GM18507 (cell line): ENCODE measurements around the gene MRPL16.

Experiments used
- DNase-seq: peaks from one replicate; pipeline ENCODE4 v3.0.0; 2011; ENCODE audit warnings: low read depth; ENCODE audit not compliant: insufficient read length; ENCODE audit errors: extremely low spot score
- FAIRE-seq: peaks from 2 replicates; lab custom pipeline; 2011; peaks lifted over from hg19 to GRCh38; lab: Jason Lieb, UNC

MRPL16 gene

DNA sequence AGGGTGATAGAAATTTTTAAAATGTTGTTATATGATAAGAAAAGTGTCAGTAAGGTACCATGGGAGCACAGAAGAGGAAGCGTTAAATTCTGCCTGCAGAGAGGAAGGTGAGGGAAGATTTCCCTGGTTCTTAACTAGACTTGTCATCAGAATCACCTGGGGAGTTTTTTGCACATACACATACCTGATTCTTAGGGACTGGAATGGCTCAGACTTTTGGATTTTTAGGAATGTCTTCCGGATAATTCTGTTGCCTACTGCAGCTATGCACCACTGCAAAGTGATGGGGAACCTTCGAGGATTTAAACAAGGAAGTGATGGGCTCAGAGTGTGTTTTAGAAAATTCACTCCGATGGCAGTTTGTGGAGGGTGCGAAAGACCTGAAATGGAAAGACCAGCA is 33.5 kb downstream of the MRPL16 start:
- FAIRE-seq (no peak), DNase-seq (no peak)

DNA sequence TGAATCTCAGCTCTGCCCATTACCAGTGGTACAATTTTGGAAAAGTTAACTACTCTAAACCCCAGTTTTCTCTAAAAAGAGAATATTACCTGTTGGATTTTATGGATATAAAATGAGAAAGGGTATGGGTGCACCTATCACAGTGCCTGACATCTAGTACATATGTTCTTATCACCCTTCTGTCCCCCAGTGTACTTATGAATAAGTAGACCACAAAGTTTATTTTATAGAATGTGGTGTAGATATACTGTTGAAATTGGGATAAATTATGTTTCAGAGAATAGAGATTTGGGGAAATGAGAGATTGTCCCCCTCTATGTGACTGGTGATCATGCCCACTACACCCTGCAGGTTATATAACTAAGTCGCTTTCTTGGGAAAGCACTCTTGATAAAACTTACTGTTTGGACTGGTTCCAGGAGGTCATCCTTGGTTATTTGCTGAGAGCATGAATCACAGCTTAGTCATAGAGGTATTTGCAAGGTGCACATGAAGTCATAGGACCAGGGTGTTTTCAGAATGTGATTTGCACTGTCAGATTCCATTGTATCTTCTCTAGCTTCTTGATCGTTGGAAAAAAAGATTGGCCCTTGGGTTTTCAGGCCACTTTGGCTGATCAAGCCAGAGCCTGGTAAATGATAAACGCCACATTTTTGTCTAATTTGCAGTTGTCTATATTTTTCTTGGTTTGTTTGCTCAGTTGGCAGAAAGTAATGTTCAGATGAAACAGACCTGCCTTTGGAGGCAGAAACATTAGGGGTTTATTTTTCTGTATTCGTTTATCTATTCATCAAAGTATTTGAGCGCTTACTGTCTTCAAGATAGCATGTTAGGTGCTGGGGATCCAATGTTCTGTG is 34.1 kb downstream of the MRPL16 start:
- FAIRE-seq (no peak), DNase-seq (no peak)

DNA sequence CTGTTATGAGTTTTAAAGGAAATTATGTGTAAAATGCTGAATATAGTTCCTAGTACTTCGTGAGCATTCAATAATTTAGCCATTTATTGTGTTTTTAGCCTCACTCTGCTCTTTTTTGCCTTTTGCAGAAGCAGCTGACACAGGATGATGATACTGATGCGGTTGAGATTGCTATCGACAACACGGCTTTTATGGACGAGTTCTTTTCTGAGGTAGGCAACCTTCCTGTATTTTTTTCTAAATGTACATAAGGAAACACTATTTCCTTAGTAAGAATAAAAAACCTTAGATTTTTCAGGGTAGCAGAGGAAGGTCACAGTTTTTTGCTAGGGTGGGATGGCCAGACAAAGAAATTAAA is 37.5 kb downstream of the MRPL16 start:
- no peak for DNase-seq
- no peak for FAIRE-seq

DNA sequence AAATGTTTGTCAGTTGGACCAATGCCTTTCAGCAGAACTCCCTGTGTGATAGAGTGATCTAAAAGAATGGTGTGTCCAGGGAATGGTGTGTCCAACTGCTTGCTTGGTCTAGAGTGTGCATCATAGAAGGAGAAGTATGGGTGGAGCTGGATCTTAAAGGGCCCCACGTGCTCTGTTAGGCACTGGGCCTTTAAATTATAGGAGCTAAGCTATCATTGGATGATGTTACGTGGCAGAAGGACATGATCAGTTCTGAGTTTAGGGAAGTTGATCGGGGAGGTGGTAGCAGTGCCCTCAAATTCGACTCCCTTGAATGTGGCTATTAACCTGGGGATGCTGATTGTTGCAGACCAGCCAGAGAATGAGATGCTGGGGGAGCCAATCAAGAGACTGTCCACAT is 39.0 kb downstream of the MRPL16 start:
- no peak for FAIRE-seq
- no peak for DNase-seq

DNA sequence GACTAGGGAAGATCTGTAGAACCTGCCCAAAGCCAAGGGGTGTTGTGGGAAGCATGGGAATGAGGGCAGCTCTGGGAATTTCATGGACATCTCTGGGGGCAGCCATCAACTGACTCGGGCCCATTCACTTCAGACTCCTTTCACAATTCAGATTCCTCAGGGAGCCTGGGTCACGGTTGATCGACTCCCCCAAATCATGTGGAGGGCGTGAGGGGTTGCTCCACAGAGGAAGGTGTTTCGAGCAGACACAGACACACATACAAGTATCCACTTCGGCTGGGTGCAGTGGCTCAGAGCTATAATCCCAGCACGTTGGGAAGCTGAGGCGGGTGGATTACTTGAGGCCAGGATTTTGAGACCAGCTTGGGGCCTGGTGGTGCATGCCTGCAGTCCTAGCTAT is 39.7 kb downstream of the MRPL16 start:
- no peak for DNase-seq
- no peak for FAIRE-seq

DNA sequence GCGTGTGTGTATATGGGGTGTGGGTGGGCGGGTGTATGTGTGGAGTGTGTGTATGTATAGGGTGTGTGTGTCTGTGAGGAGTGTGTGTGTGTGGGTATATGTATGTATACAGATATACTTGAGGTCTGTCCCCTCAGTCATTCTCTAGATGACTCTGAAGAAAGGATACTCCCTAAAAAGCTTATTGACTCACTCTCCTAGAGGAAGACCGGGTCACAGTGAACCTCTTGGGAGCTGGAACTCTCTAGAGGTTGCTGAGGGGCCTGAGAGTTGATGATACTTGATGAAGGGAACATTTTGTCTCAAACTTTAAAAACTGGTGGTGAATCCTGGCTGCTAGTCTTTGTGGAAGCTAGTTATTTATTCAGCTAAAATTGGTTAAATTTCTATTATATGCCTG is 40.3 kb downstream of the MRPL16 start:
- FAIRE-seq (no peak), DNase-seq (no peak)

DNA sequence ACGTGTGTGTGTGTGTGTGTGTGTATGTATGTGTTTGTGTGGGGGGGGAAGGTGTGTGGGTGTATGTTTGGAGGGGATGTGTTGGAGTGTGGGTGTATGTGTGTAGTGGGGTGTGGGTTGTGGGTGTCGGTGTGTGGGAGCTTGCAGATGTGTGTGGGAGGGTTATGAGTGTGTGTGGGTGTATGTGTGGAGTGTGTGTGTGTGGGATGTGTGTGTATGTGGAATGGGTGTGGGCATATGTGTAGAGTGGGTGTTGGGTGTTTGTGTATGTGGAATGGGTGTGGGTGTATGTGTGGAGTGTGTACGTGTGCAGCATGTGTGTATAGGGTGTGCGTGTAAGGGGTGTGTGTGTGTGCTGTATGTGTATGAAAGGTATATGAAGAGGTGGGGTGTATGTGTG is 40.8 kb downstream of the MRPL16 start:
- DNase-seq = no peak
- no peak for FAIRE-seq

DNA sequence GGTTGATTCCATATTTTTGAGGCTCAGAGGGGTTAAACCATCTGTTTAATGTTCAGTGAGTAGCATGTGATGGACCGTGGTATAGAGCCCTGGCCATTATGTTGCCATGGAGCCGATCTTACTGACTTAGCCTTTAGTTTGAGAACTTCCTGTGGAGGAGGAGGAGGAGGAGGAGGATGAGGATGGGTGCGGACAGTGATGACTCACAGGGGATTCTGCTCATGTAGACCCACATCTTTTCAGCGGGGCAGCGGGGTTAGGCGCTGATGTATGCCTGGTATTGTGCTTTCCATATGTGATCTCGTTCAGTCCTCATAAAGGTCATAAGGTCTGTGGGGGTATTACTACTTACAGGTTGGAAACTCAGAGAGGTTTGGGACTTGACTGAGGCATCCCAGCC is 41.5 kb downstream of the MRPL16 start:
- DNase-seq (no peak), FAIRE-seq (no peak)

DNA sequence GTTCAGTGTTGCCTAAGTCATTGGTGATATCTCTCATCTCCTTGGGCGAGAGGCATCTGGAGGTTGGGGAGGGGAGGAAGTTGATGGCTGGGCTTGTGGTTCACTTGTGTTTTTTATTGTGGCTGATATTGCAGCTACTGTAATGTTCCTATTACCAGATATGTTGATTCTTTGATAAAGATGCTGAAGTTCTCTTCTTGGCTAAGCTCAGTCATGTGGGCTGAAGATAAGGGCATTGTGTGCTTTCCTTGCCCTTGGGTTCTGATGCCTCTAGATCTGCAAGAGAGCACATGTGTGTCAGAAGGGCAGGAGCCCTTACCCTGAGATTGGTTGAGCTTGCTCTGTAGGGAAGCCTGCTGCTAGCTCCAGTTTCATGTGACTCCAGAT is 43.4 kb downstream of the MRPL16 start:
- DNase-seq (no peak), FAIRE-seq (no peak)

DNA sequence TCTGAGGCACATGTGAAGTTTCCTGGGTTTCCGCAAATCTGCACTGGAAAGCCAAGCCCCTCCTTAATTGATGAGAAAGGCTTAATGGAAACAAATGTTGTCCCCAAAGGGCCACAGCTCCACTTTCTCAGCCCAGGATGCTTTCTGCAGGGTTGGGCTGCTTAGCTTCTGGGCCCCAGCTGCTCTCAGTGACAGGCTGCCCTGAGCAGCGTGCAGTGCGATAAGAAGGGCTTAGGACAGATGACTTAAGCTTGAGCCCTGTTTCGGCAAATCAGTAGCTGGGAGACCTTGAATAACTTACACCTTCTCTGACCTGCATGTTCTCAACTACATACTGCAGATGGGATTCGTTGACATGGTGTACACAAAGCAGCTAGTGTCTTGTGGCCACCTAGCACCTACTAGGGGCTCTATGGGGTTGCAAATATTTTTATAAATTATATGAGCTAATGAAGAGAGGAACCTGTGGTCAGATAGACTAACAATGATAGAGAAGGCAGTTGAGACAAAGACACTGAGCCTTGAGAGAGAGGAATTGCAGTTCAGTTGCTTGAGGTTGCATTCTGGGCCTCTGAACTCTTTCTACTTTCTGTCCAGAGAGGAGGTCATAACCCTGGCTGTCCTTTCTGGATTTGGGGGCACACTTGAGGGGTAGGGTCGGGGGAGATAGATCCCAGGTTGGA is 43.9 kb downstream of the MRPL16 start:
- DNase-seq = no peak
- FAIRE-seq = no peak

DNA sequence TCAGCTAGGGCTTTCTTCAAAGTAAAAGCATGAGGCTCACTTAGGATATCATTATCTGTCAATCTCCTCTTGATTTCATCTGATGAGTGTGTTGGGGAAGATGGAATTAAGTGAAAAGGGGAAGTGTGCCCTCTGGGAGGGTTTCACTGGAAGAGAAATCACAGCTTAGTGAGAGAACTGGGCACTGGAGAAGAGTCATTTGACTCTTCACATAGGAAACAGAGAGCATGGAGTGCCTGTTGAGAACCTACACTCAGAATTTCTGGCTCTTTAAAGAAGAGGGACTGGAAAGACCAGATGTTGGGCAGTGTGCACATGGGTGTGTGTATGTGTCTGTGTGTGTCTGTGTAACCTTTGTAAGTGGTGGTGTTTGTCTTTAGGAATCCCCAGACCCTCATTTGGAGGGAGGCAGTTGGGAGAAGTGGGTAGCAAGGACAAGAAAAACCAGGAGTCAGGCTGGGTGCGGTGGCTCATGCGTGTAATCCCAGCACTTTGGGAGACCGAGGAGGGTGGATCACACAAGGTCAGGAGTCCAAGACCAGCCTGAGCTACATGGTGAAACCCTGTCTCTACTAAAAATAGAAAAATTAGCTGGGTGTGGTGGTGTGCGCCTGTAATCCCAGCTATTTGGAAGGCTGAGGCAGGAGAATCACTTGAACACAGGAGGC is 45.4 kb downstream of the MRPL16 start:
- DNase-seq (no peak), FAIRE-seq (no peak)

DNA sequence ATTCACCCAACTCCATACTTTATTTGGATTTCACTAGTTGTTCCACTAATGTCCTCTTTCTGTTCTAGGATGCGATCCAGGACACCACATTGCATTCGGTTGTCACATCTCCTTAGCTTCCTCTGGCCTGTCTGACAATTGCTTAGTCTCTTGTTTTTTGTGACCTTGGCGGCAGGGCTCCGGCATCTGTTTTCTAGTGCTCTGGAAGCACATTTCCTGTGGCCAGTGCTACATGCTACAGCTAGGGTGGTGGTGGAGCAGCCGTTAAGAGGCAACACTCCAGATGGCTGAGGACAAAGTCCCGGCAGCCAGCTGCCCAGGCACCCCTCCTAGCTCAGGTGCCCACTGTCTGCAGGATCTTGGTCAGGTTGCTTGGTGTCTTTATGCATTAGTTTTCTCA is 48.6 kb downstream of the MRPL16 start:
- FAIRE-seq (no peak), DNase-seq (no peak)

DNA sequence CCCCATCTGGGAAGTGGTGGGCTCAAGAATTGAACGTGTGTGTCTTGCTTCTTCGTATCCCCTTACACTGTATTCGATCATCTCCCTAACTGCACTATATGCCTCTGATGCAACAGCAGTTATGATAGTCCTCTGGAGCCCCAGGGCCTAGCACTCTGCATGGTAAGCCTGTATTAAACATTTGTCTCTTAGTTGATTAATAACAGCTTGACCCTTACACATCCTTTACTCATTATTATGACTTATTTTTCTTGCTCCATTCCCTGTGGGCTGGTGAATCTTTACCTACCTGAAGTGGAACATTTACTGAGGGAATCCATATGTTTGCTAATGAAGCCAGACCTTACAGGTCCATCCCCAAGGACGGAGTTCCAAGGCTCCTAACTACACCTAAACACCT is 49.8 kb downstream of the MRPL16 start:
- no peak for FAIRE-seq

DNA sequence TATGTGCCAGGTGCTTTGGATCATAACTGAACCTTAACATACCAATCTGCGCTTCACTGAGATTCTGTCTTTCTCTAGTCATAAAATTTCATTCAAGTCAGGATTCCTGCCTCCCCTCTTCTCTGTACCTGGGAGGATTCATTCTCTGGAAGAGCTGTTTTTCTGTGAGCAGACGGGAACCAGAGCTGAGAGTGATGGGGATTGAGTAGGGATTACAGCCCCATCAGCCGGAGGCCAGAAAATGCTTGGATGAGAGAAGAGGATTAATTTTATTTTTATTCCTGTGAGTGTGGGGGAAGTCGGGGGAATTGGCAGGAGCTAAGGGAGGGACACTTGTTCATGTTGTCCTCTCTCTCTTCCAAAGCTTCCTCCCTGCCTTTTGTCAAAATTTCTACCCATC is 50.7 kb downstream of the MRPL16 start:
- no peak for FAIRE-seq

More for the DNA sequence above, 49.8 kb downstream of the MRPL16 start:
- no peak for DNase-seq

DNA sequence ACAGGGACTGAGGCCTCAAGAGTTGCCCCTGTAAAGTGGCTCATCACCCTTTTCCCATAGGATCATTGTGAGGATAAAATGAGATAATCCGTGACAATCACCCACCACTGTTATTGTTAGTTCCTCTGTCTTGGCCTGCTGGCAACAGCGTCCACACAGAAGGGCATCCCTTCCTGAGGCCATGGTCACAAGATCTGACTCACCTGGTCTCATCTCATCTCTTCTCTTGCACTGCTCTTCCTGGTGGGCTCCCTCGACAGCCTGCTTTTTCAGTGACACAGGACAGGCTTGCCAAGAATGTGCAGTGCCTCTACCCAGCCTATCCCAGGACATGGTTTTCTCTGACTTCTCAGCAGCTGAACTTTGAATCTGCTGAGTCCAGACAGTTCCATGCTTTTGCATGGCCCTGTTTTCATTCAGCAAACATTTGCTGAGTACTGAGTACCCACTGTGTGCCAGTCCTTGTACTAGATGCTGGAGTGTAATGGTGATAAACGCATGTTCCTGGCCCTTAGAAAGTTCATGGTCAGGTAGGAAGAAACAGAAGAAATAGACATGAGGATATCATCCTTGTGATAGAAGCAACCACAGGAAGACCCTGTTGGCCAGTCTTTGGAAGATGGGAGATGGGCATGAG is 52.1 kb downstream of the MRPL16 start:
- DNase-seq (no peak), FAIRE-seq (no peak)

More for the DNA sequence above, 50.7 kb downstream of the MRPL16 start:
- no peak for DNase-seq

DNA sequence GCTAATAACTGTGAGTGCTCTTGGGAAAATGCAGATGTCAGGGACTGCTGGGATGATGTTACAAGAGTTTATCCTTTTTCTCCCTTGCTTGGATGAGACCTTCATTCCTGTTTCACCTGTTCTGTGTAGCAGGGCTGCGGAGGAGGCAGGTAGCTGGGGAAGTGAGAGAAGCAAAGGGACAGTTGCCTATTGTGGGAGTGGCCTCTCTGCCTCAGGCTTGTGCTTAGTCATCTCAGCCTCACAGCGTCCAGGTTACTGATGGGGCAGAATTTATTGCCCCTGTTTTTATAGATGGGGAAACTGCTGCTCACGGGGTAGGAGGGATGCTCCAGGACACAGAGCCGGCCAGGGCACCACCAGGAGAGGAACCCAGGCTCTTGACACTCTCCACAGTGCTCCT is 53.7 kb downstream of the MRPL16 start:
- DNase-seq (no peak), FAIRE-seq (no peak)

DNA sequence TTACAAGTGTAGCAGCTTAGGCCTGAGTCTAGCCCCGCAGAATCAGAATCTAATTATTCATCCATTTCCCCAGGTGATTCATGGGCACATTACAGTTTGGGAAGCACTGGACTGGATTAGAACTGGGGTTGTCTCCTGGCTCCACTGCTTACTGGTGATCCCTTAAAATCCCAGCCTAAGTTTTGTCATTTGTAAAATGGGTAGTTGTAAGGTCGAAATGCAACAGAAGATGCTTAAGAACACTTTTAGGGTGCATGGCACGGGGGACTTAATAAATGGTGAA is 54.1 kb downstream of the MRPL16 start:
- FAIRE-seq = no peak
- no peak for DNase-seq
